C4-2B (cell line): ENCODE data around the gene UBA3.

Source experiments
- H3K27ac ChIP-seq: fragments of 450-650 bp; 2 replicates; pipeline ENCODE4 v1.5.1; 2017
- CTCF ChIP-seq: fragments of 450-650 bp; conservative IDR thresholded peaks from 2 replicates; pipeline ENCODE4 v1.5.1; 2017; ENCODE audit warnings: mild to moderate bottlenecking
- ZFX ChIP-seq: fragments of 450-650 bp; IDR thresholded peaks from 2 replicates; pipeline ENCODE4 v1.6.1; 2017

Gene UBA3

DNA sequence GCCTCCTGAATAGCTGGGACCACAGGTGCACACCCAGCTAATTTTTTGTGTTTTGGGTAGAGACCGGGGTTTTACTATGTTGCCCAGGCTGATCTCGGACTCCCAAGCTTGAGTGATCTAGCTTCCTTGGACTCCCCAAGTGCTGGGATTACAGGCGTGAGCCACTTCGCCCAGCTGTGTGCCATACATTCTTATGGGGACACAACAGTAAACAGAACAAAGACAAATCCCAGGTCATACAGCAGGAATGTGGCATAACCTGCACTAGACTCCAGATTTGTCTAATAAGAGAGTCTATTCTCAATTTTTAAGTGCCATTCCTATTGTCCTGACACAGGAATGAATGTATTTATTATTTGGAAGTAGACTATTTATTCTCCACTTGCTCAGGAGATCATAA, 22.2 kb upstream of the UBA3 start:
- no peak for TF ChIP-seq ZFX
- TF ChIP-seq CTCF, result no peak
- no peak overlapping the region for H3K27ac ChIP-seq

GRCh38 chr3:69099576-69099975, 19.4 kb upstream of the UBA3 start:
- TF ChIP-seq CTCF, result no peak
- TF ChIP-seq ZFX, result no peak

GRCh38 chr3:69097407-69098086, 17.4 kb upstream of the UBA3 start:
- TF ChIP-seq CTCF (no peak), ZFX (no peak)
- H3K27ac ChIP-seq, result no peak overlapping the region

More at GRCh38 chr3:69099576-69099975, 19.4 kb upstream of the UBA3 start:
- no peak overlapping the region for H3K27ac ChIP-seq

- no peak for TF ChIP-seq CTCF
- no peak for TF ChIP-seq ZFX
- H3K27ac ChIP-seq, result no peak overlapping the region
Measured at GRCh38 chr3:69096299-69096698, 16.1 kb upstream of the UBA3 start.

DNA sequence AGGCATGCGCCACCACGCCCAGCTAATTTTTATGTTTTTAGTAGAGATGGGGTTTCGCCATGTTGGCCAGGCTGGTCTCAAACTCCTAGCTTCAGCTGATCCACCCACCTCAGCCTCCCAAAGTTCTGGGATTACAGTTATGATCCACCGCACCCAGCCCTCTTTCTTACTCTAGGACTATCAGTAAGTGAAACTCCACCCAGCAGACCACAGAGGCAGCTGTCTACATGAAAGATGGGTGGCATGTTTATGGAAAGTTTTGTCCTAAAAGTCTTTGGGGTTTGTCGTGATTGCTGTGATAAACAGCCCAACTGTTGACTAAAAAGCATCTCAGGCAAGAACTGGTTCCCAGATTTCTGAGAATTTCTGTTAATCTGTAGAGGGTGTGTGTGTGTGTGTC, 15.5 kb upstream of the UBA3 start:
- TF ChIP-seq CTCF (no peak), ZFX (no peak)
- H3K27ac ChIP-seq, result no peak overlapping the region

GRCh38 chr3:69094467-69095205, 14.5 kb upstream of the UBA3 start:
- H3K27ac ChIP-seq, result peak overlapping the region; percentile 72; the same call in 1 of the 2 replicates
- TF ChIP-seq ZFX (no peak), CTCF (no peak)

GRCh38 chr3:69092030-69092516, 11.9 kb upstream of the UBA3 start:
- H3K27ac ChIP-seq, result peak overlapping the region; percentile 42
- no peak for TF ChIP-seq ZFX
- TF ChIP-seq CTCF, result no peak
